ENCODE measurements around the gene ABCB8.

ABCB8 gene

GRCh38 chr7:151076863-151077704 is 48.8 kb downstream of the ABCB8 start:
- peak; percentile 42 for DNase-seq

DNA sequence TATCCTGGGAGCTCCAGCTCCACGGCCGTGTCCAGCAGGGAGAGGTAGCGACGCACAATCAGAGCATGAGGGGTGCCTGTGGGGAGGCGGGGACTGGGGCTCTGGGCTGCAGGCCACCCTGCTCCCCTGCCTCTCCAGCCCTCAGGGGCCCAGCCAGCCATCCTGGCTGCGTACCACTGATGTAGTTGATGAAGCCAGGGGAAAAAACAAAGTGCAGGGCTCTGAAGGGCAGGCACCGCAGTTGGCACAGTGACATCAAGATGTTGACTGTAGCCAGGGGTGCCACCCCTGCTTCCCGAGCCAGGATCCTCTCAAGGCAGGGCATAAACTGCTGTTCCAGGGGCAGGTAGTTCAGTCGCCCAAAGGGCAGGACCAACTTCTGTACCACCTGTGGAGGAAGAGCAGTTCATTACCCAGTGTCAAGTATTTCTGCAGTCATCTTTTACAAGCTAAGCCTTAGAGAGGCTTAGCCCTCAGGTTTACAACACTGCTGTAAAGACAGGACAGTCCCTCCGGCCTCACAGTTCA is 49.5 kb downstream of the ABCB8 start:
- DNase-seq, result no peak

DNA sequence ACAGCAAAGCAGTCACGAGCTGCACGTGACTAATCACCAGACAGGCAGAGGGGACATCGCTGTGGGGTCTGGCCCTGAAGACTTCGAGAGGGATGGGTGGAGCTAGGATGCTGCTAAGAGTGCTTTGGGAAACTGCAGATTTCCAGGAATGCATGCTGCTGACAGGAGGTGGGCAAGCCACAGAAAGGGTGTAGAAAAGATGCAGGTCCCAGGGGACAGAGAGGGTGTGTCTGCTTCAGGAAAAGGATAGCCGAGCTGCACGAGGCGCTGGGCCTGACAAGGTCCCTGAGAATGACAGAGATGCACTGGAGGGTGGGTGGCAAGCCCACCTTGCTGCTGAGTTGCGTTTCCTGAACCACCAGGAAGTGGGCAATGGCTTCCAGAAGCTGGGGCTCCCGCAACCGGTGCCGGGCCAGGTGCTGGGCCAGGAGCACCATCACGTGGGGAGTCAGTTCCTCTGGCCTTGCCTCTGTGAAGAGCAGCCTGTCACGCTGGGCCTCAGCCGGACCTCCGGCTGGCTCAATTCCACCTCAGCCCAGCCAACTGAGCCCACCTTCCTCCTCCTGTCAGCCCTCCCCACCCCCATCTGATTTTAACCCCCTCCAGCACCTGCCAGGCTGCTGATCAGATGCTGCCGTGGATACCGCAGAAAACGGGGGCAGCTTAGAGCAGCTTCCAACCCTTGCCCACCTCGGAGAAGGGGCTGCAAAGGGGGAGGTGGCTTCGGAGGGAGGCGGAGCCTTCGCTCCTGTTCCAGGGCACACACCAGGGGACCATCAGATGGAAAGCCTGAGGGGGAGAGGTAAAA is 50.2 kb downstream of the ABCB8 start:
- DNase-seq, result no peak

DNA sequence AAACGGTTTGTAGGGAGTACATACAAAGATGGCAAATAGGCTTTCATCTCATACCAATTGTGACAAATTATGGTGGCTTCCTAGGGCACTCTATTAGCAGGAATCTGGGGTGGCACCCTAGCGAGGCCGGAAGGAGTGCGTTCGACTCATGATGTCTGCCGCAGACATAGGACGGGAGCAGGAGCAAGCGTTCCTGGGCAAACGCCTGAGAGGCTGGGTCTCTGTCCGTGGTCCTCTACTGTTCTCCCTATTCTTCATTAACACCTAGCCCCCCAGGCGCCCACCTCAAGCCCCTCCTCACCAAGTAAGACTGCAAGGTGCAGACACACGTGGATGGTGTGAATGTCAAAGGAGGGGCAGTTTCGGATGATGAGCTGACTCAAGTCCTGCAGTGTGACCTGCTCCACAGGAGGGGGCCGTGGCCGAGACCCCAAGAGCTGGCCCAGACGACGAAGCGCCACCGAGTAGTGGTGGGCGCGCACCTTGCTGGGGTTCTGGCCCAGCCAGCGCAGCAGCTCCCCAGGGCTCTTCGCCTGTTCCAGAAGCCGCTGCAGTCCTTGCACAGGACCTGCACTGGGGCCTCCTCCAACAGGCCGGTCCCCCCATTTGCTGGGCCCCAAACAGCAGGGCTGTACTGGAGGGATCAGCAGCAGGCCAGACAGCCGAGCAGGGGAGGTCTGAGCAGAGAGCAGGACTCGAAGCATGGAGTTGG is 51.1 kb downstream of the ABCB8 start:
- DNase-seq, result no peak

GRCh38 chr7:151080067-151080521 is 51.8 kb downstream of the ABCB8 start:
- DNase-seq, result peak; percentile 62

DNA sequence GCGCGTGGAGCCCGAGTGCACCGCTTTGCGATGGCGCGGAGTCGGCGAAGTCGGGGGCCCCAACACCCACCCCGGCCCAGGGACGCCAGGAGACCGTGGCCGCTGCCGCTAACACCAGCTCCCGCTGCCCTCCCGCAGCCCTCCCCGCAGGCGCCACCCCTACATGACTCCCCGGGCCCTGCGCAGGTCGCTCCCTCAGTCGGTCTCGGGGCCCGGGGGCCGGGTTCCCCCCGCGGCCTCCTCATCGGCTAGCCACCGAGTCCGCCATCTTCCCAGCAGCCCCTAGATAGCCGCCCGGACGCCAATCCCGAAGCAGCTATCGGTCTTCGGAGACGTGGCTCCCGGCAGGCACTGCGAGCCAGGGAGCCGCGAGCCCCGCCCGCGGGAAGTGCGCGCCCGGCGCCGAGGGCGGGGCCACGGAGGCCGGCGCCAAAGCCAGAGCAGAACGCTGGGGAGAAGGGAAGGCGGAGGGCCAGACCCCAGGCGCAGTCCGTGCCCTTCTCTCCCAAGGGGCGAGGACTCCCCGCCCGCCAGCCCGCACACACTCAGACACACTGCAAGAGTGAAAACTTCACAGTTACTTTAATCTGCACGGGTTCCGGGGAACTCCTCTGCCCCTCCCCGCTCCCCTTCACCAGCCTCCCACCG is 52.4 kb downstream of the ABCB8 start, which contains the start of gene FASTK:
Gene FASTK, minus strand, starts transcription at position 288 of the 648 bp plus-strand sequence. Its CDS starts 43 bp downstream, at position 245.
- peak; percentile 97 for DNase-seq

- no peak for DNase-seq
Observed at GRCh38 chr7:151081170-151082101, 53.2 kb downstream of the ABCB8 start.

DNA sequence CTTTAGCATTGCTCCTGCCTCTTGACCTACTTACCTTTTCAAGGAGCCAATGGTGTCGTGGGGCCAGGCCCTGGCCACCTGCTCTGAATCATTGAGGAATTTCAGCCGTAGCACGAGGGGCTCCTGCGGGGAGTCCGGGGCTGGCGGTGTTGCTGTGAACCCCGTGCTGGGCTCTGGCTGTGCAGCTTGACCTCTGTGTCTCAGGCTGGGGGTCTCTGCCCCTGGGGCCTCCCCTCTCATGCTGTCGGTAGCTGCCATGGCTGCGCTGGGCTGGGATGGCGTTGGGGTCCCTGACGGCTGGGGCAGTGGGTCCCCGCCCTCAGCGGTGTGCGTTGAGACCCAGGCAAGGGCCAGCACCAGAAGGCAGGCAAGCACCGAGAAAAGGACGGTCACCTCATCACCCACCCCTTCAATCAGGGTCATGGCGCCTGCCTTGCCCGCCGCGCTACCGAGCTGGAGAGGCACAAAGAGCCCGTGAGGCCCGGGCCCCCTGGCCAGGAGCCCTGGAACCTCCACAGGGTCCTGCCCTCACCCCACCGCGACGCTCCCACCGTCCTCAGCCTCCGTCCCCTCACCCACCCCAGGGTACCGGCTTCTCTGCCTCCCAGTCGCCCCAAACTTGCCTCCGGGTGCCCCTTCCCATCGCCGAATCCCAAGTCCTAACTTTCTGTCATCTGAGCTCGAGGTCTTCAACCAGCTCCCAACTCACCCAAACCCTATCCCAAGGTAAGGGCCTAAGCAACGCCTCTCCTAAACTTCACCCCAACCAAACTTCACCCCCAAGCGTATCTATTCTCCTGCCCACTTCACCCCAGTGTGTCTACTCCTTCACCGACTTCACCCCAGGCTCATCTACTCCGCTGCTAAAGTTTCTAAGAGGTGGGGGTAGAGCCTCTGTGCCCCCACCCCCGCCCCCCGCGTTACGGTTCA is 54.2 kb downstream of the ABCB8 start:
- no peak for DNase-seq

DNA sequence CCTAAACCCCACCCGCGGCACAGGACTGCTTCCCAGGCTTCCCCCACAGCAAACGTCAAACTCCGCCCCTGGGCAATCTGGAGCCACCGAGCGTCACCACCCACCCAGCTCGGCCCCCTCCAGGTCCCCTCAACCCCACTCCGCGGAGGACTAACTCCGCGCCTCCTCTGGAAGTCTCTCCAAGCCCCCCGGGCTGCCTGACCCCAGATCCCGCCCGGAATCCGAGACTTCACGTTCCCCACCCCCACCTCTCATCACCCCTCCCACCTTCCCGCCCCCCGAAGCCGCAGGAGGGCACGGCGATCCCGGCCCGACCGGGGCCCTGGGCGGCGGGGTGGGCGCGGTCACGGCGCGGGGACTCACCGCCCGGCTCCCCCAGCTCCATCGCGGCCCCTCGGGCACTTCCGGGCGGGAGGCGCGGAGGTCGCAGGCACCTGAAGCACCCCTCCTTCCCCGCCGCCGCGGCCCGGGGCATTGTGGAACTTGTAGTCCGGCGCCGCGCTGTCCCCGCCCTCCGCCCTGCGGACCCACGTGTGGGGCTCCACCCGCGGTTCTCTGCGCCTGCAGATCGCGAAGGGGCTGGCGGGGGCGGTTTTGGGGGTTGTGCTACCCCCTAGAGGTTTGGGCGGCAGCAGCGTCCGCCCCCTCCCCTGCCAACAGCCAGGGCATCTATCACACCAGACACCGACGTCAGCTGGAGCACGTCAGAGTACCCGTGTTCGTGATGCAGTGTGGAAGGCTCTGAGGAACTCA is 55.0 kb downstream of the ABCB8 start, which contains the start of gene TMUB1:
Gene TMUB1, minus strand, starts transcription at position 423 of the 753 bp plus-strand sequence. CDS start 930 bp downstream, outside the sequence.
- peak; percentile 87 for DNase-seq

GRCh38 chr7:151083824-151084160 is 55.5 kb downstream of the ABCB8 start:
- DNase-seq, result no peak

DNA sequence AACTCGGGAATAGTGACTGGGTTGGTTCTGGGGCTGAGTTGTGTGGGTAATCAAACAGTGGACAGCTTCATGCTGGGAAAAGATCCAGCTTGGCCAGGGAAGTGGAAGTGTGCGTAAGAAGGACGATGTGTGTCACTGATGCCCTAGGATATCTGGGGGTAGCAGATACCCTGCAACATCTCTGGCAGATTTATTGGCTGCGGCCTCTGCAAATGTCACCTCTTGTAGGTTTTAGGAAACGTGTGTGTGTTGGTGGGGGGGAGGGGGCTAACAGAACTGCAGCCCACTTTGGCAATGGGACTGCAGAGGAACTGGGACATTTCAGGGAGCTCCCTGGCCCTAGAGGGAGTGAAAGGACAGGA is 57.1 kb downstream of the ABCB8 start:
- no peak for DNase-seq

GRCh38 chr7:151085691-151086620 is 57.7 kb downstream of the ABCB8 start, which contains the start of gene AGAP3:
Gene AGAP3, plus strand, starts transcription at chr7:151086475. Its CDS starts 267 bp downstream, at chr7:151086742.
- DNase-seq, result peak; percentile 86

GRCh38 chr7:151086802-151087244 is 58.6 kb downstream of the ABCB8 start:
- peak; percentile 55 for DNase-seq

DNA sequence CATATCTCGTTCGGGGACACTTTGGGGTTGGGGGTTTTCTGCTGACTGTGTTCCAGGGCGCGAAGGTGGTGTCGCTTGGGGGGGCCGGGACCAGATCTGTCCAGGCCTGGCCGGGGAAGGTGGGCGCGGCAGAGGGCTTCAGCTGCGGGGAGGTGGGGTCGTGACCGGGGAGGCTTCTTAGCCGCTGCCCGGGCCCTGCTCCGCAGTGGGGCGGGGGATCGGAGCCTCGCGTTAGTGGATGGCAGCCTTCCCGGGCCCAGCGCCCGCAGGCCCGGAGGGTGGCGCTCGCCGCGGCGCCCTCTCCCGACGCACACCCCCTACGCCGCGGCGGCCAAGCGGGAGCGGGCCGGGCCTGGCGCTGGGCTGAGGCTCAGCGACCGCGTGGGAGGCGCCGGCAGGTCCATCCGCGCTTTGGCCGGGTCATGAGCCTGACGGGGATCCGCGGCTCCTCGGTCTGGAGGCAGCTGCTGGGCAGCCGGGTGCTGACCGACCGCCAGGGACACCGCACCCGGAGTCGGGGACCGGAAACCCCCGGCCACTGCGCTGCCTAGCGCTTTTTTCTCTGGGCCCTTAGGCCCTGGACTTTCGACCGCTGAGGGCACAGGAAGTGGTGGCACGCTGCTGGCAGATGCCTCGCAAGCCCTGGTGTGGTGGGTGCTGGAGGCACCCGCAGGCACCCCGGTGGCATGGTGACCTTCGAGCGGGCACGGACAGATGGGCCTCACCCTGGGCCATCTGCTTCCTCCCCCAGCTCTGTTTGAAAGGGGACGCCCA is 59.2 kb downstream of the ABCB8 start:
- peak; percentile 64 for DNase-seq

DNA sequence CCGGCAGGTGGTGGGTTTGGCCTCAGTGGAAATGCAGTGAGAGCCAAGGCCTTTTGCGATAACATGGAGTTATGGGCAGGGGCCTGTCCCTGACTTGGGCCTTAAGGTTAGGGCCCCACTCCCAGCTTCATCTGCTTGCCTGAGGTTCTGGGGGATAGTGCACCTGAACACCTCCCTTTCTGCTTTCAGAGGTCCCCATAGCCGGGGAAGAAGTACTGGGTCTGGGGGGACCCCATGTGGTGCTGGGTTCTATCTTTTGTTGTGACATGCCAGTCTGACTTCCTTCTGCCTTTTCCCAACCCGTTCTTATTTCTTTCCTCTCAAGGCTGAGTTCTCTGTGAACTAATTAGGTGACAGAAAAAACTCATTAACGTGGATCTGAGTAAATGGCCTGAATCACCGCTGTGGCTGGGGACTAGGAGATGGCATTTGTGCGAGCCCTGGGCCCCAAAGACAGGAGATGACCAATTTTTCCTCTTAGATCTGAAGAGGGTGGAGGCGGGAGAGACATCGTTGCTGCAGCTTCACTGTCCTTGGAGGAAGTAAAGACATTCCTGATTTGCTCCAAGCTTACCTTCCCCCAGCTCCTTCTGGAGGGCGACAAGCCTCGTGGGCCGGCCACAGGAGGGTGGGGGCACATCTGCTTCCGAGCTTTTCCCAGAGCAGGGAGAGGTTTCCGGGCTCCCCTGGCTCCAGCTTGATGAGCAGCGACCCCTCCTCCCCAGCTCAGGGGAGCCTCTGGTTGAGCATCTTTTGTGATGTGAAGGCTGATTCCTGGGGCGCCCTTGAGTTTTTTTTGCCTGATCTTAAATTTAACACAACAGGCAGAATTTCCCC is 60.0 kb downstream of the ABCB8 start:
- no peak for DNase-seq

Data from hematopoietic multipotent progenitor cell treated with erythropoietin and hydrocortisone succinate and interleukin-3 and kit ligand, for 4 days (in vitro differentiated cells).